Ascending aorta (tissue), 2 donors: ENCODE results near the gene RNF208. TPM values are rescaled to one million over a fixed set of nuclear protein-coding genes. Genes with fewer than 3 reads are reported as not detected.

Source experiments
- DNase-seq, 2 donors: peaks; one replicate each; pipeline ENCODE4 v3.0.0-alpha.2; 2019; ENCODE audit warnings: low spot score in 2 of 2
- H3K27ac ChIP-seq, 2 donors: fragments of 200-600 bp; sonication (generic); one replicate each; pipeline ENCODE4 v1.5.1; 2016 to 2017; ENCODE audit warnings: mild to moderate bottlenecking in 1 of 2
- H3K27me3 ChIP-seq: fragments of 200-600 bp; sonication (generic); one replicate; pipeline ENCODE4 v1.5.1; 2017
- H3K36me3 ChIP-seq, 2 donors: fragments of 200-600 bp; sonication (generic); one replicate each; pipeline ENCODE4 v1.5.1; 2016
- H3K4me1 ChIP-seq, 2 donors: fragments of 200-600 bp; sonication (generic); one replicate each; pipeline ENCODE4 v1.5.1; 2016 to 2017; ENCODE audit warnings: mild to moderate bottlenecking in 1 of 2
- H3K4me3 ChIP-seq, 2 donors: fragments of 200-600 bp; sonication (generic); one replicate each; pipeline ENCODE4 v1.5.1; 2016 to 2017; ENCODE audit warnings: mild to moderate bottlenecking in 1 of 2
- H3K9me3 ChIP-seq, 2 donors: fragments of 200-600 bp; sonication (generic); one replicate each; pipeline ENCODE4 v1.5.1; 2016
- CTCF ChIP-seq, 3 experiments: fragments of 200-600 bp in 2 of 3; fragments of 450-650 bp in 1 of 3; sonication (generic) in 2 of 3; IDR thresholded peaks; one replicate each; pipeline ENCODE4 v1.5.1; 2016 to 2019; ENCODE audit warnings: antibody characterized with exemption in 3 of 3, mild to moderate bottlenecking in 1 of 3, moderate library complexity in 1 of 3
- intact Hi-C: fragments of 100-400 bp; cut with DNase I; formaldehyde crosslinking; loops from one replicate; pipeline ENCODE4 v1.15.1; 2023
- total RNA-seq: library from RNA; depleted of rRNA; stranded (reverse); fragments of >200 nt; gene quantifications from one replicate; pipeline ENCODE4 v1.1.0, GENCODE V29; 2016

Gene RNF208
- total RNA-seq, 1 donor from 2014 or later = 6.7 TPM

GRCh38 chr9:137268538-137269201 lies 46.6 kb upstream of the RNF208 start:
- Histone ChIP-seq H3K27me3 (no peaks in the 10 kb centered on the region), H3K27ac (peak overlapping the region; percentile 66 to 83), H3K4me1 (peaks cover 10 to 23% of the 10 kb centered on the region in 2 donors), H3K9me3 (no peaks in the 10 kb centered on the region), H3K36me3 (peaks cover 37 to 64% of the 10 kb centered on the region in 2 donors), H3K4me3 (peak overlapping the region in 1 of 2 donors; percentile 25)
- intact Hi-C loops = loop anchor here (2.0 kb wide), 1 partner anchor 68 kb away; the partner anchor contains the start of gene TPRN
- TF ChIP-seq CTCF (IDR thresholded peaks at IDR 0.05) = no peak
- no peak for DNase-seq

- H3K9me3 ChIP-seq = no peaks in the 10 kb centered on the region
- intact Hi-C loops = loop anchor here (2.0 kb wide), 1 partner anchor 67 kb away; the partner anchor contains the start of gene TPRN
- no peak for DNase-seq
- H3K36me3 ChIP-seq = peaks cover 37 to 66% of the 10 kb centered on the region in 2 donors
- peaks cover 10 to 23% of the 10 kb centered on the region in 2 donors for H3K4me1 ChIP-seq
- H3K27me3 ChIP-seq = no peaks in the 10 kb centered on the region
- H3K27ac ChIP-seq = peak overlapping the region in 1 of 2 donors; percentile 83
- TF ChIP-seq CTCF (IDR thresholded peaks at IDR 0.05) = no peak
- H3K4me3 ChIP-seq = no peak overlapping the region
These were observed 45.9 kb upstream of the RNF208 start for GRCh38 chr9:137267933-137268355.

- no peak for DNase-seq
- H3K27ac ChIP-seq = peak overlapping the region in 1 of 2 donors; percentile 18
These were observed 44.8 kb upstream of the RNF208 start for GRCh38 chr9:137266585-137267453.

GRCh38 chr9:137266162-137266527 lies 44.1 kb upstream of the RNF208 start:
- TF ChIP-seq CTCF (IDR thresholded peaks at IDR 0.05) = no peak
- Histone ChIP-seq H3K4me3 (no peak overlapping the region), H3K27ac (no peak overlapping the region), H3K4me1 (peaks cover 10 to 16% of the 10 kb centered on the region in 2 donors), H3K9me3 (no peaks in the 10 kb centered on the region), H3K27me3 (no peaks in the 10 kb centered on the region), H3K36me3 (peaks cover 27 to 55% of the 10 kb centered on the region in 2 donors)
- intact Hi-C loops = no loop called here
- DNase-seq = no peak

More at GRCh38 chr9:137266585-137267453, 44.8 kb upstream of the RNF208 start:
- no peak overlapping the region for H3K4me3 ChIP-seq
- H3K9me3 ChIP-seq = no peaks in the 10 kb centered on the region
- TF ChIP-seq CTCF (IDR thresholded peaks at IDR 0.05) = no peak
- H3K27me3 ChIP-seq = no peaks in the 10 kb centered on the region
- peaks cover 27 to 57% of the 10 kb centered on the region in 2 donors for H3K36me3 ChIP-seq
- intact Hi-C loops = no loop called here
- H3K4me1 ChIP-seq = peaks cover 10 to 20% of the 10 kb centered on the region in 2 donors

- no peak for DNase-seq
- no peak for TF ChIP-seq CTCF (IDR thresholded peaks at IDR 0.05)
- intact Hi-C loops = no loop called here
- H3K36me3 ChIP-seq = peaks cover 27 to 50% of the 10 kb centered on the region in 2 donors
- no peaks in the 10 kb centered on the region for H3K27me3 ChIP-seq
- H3K4me1 ChIP-seq = peaks cover 10 to 15% of the 10 kb centered on the region in 2 donors
- no peak overlapping the region for H3K4me3 ChIP-seq
- no peaks in the 10 kb centered on the region for H3K9me3 ChIP-seq
- no peak overlapping the region for H3K27ac ChIP-seq
These were observed 43.6 kb upstream of the RNF208 start for GRCh38 chr9:137265496-137266161.
